SKM-1 (cell line): ENCODE data around the gene ATP6V1B1.
"Not testable (repeated sequence)": the region's sequence is repeated elsewhere in the genome, so short reads cannot be mapped to it uniquely, and the experiment has no call there.

ENCODE experiments used
- DNase-seq: peaks from one replicate; lab custom pipeline; 2025; ENCODE audit not compliant: unreplicated experiment; lab: John Stamatoyannopoulos, UW

ATP6V1B1 gene

GRCh38 chr2:70987386-70987785 is 51.7 kb downstream of the ATP6V1B1 start:
- DNase-seq = no peak

- no peak for DNase-seq
These were observed 52.5 kb downstream of the ATP6V1B1 start for GRCh38 chr2:70988151-70988550.

DNA sequence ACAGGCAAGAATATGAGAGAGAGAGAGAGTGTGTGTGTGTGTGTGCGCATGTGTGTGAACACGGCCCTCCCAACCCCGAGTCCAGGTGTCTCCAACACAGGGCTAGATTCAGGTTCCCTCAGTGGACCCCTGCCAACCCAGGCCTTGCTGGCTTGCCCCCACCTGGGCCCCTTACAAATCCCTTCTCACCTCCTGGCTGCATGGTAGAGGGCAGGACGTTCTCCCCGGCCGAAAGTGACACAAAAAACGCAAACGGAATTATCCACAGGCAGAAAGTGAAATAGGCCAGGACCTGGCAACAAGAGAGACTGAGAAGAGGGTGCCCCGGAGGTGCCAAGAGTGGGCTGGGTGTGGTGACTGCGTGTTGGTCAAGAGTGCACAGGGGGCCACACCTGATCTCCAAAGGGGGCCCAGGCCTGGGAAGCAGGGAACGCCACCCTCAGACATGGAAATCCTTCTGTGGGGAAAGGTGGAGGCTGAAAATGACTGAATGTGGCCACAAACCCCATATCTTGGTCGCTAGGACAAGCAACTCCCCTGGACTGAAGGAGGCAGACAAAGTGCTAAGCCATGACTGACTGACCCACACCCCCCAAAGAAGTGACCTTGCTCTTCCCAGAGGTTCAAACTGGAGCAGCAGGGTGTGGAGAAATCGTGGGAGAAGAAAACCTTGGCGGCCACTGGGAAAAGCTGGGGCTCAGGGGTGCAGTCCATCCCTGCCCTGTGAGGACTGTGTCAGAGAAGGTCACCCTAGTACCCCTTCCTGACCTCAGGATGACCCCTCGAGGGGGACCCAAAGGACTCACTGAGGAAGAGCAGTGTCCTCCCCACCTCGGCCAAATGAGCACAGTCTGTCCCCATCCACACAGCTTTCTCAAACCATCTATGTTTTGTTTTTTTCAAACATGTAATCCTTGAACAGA is 53.3 kb downstream of the ATP6V1B1 start:
- DNase-seq = no peak

- DNase-seq = no peak
These were observed 54.5 kb downstream of the ATP6V1B1 start for GRCh38 chr2:70990216-70990615.

DNA sequence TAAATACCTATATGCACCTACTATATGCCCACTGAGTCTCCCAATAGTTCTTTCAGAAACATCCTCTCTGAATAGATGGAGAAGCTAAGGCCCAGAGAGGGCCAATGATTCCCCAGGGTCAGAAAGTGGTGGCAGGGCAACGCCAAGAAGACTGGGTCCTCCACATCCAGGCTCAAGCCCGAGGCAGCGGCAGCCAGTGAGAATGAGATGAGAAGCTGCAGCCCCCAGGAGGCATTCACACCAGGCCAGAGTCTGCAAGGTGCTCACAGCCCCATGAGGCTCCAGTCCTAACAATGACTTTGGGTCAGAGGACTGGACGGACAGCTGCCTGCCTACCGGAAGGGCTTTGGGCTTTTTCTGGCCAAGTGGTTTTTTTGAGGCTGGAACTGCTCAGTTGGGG is 55.4 kb downstream of the ATP6V1B1 start:
- DNase-seq = no peak

DNA sequence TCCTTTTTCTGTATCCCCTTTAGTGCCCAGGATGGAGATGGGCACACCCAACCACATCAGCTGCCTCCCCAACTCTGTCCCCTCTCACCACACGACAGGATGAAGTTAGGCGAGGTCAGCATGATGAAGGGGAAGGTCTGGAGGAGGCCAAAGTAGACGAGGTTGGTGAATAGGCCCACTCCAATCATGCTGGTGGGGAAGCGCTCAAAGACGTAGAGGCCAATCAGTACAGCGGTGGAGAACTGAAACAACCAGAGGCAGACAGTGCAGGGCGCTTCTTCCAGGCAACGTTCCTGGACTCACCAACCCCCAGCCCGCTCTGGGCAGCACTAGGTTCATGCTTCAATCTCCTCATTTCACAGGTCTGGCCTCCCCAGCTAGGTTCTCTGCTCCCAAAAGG is 56.0 kb downstream of the ATP6V1B1 start:
- DNase-seq = no peak

GRCh38 chr2:70992945-70993853 is 57.5 kb downstream of the ATP6V1B1 start:
- DNase-seq = no peak

DNA sequence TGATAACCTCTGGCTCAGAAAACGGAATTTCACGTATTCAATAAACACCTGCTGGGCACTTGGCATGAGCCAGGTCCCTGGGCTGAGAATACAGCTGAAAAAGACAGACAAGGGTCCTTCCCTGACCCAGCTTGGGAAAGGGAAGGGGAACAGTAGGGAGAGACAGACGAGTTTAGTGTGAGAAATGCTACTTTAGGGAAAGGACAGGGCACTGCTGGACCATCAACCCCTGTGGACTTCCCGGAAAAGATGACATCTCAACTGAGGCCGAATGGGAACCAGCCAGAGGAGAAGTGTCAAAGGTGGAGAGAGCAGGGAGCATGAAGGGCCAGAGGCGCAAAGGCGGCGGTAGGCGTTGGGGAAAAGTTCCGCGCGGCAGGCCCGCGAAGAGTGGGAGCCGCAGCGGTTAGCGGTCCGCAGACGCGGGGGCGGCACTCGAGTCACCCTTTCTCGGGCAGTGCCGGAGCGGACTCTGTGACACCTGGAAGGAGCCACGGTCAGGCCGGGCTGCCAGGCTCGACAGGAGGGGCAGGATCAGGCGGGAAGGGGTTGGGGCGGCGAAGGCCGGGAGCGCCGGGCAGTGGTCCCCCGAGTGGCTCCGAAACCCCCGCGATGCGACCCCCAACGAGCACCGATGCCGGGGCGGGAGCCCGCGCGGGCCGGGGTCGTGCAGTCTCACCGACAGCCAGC is 58.5 kb downstream of the ATP6V1B1 start:
- no peak for DNase-seq

DNA sequence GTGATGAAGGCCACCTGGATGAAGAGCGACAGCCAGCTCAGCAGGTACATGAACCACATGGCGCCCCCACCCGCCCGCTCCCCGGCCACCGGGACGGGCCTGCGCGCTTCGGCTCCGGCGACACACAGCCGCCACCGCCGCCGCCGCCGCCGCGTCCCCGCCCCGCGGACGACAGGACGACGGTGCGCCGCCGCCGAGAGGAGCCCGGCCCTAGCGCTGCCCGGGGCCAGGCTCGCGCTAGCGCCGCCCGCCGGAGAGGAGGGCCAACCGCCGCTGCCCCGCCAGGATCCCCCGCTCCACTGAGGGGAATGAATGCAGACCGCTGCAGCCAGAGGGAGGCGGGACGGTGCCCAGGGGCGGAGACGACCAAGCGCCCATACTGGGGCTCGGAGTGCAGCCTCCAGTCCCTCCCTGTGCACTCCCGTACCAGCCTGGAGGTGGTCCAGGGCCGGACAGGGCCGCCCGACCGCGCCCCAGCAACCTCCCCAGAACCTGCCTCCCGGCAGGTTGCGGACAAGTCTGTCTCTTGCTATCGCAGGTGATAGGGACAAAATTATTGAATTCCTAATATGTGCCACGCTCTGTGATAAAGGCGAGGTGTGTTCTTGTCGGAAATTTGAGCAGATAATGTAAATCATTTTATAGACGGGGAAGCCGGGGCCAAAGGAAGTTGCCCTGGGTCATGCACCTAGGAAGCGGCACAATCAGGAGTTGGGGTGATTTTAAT is 59.2 kb downstream of the ATP6V1B1 start, which contains the start of gene TEX261:
TSS of gene TEX261 (minus strand) at position 175 of the 727 bp plus-strand sequence. CDS start at position 59, 116 bp downstream.
- peak; percentile 65 for DNase-seq

DNA sequence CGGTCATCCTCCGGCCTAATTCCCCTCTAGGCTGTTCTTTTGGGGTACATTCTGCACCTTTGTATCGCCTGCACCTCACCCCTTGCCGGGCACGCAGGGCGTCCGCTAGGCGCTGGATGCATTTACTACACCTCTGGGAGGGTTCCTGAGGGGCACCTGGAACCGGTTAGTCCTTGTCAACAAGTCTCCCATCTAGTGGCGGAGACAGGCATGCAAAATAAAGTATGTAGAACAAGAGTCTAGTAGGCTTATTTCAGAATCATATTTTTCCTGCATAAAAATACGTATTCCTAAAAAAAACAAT is 59.7 kb downstream of the ATP6V1B1 start:
- DNase-seq = peak; percentile 35

DNA sequence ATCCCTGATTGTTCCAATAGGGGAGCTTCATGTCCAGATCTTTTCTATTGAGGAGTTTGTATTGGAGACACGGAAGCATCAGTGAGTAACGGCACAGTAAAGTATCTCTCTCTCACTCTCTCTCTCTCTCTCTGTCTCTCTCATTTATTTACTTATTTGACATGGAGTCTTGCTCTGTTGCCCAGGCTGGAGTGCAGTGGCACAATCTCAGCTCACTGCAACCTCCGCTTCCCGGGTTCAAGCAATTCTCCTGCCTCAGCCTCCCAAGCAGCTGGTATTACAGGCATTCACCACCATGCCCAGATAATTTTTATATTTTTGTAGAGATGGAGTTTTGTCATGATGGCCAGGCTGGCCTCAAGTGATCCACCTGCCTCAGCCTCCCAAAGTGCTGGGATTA is 63.2 kb downstream of the ATP6V1B1 start:
- not testable (repeated sequence) for DNase-seq

DNA sequence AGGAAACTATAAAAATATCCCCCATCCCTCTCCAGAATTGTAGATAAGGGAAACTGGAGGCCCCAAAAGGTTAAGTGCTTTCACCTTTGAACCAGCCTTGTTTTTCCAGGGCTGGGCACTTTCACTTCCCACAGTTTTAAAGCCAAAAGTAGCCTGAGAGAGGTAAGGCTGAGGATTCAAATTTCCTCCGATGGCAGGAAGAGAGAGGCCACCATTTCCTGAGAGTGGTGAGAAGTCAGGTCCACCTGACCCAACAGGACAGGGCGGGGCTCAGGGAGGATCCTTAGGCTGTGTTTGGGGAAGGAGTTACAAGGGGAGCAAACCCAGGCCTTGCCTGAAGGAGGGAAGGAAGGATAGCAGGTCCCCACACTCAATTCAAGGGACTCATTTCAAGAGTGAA is 63.7 kb downstream of the ATP6V1B1 start:
- peak; percentile 18 for DNase-seq

GRCh38 chr2:70999931-71000330 is 64.2 kb downstream of the ATP6V1B1 start:
- not testable (repeated sequence) for DNase-seq

DNA sequence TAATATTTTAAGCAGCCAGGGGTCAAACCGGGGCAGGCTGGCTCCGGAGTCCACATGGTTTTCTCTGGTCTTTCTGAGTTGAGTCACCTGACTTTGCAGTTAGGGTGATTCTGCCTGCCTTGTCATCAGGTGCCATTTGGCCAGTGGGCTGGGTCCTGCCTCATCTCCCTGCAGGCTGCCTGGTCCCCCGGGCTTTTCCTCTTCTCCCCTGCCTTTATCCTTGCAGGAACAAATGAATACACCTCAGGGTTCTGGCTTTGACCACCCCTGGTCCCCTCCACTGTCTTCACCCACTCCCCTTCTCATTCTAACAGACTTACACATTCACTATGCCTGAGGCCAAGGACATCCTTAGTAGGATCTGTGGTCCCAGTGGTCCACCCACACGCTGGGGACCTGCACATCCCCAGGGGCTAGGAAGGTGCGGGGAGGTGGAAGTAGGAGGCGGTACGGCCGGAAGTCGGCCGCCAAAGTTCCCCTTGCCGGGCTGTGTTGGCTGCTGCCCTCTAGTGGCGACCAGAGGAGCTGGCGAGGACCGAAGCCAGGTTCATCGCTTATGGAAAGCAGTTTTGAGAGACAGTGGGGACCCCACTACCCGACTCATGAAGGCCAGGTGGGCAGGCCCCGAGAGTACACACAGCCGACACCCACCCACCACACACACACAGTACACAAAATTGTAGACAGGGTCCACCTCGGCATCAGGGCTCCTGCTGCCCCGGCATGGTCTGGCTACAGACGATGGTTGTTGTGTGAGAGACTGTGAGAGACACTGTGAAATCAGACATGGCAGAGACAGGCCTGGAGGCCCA is 65.3 kb downstream of the ATP6V1B1 start:
- DNase-seq = peak; percentile 31

- DNase-seq = no peak
These were observed 65.9 kb downstream of the ATP6V1B1 start for GRCh38 chr2:71001592-71001927.

GRCh38 chr2:71001981-71002570 is 66.4 kb downstream of the ATP6V1B1 start:
- no peak for DNase-seq

DNA sequence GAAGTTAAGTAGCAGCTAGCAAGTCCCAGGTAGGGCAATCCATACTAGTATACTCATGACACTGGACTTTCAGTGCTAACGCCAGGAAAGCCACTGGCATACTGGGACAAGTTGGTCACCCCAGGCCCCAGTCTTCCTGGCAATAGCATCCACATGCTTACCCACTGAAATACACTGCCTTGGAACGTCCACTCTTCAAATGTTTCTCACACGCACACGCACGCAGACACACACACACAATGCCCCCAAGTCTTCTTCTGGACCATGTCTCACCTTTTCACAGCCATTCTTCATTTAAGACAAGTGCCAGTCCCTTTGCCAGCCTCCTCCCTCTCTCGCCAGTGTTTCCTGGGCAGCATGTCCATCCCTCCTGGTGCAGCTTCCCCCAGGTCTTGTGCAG is 67.7 kb downstream of the ATP6V1B1 start:
- DNase-seq = no peak

GRCh38 chr2:71003966-71004755 is 68.5 kb downstream of the ATP6V1B1 start:
- DNase-seq = no peak

DNA sequence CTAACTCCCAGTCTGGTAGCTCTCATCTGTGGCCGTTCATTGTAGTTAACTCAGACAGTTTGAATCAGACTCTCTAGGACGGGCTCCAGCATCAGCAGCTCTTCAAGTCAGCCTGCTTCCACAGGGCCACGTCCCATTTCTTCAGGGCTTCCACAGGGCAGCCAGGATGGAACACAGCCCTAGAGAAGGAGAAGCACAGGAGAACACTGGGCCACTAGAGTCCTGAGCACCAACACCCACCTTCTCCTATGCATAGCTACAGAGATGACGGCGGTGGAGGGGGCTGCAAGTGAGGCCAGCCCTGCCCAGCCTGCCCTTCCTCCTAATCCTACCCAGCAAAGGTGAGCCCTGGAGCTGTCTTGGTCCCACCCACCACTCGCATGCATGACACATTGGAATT is 69.2 kb downstream of the ATP6V1B1 start:
- DNase-seq = no peak
